Activated B cell treated with CpG ODN at 0.5 μM for 24 hours (primary cell): ENCODE measurements around the gene NGLY1. TPM values are rescaled to one million over a fixed set of nuclear protein-coding genes. Genes with fewer than 3 reads are reported as not detected.

Experiments
- ATAC-seq: fragments of 200-7000 bp; cut with Tn5 transposase; one replicate; pipeline ENCODE4 v1.10.0; 2021; ENCODE audit warnings: low read depth, mild to moderate bottlenecking, moderate library complexity
- CTCF ChIA-PET: fragments of 350-600 bp; sonication (Branson Sonifier 250); formaldehyde crosslinking; loops from one replicate; lab custom pipeline; 2021; ENCODE audit warnings: antibody characterized with exemption; lab: Charles Lee
- POLR2A ChIA-PET: fragments of 350-600 bp; sonication (Branson Sonifier 250); formaldehyde crosslinking; loops from one replicate; lab custom pipeline; 2021; ENCODE audit warnings: antibody characterized with exemption; lab: Charles Lee
- DNase-seq: peaks from one replicate; pipeline ENCODE4 v3.0.0; 2022
- H3K27ac Mint-ChIP-seq: one replicate; pipeline ENCODE4 v1.8.0; 2020; ENCODE audit warnings: mixed read lengths
- H3K27me3 Mint-ChIP-seq: one replicate; pipeline ENCODE4 v1.8.0; 2021; ENCODE audit warnings: mixed read lengths
- H3K36me3 Mint-ChIP-seq: one replicate; pipeline ENCODE4 v1.8.0; 2021; ENCODE audit warnings: low read depth, mixed read lengths
- H3K4me1 Mint-ChIP-seq: one replicate; pipeline ENCODE4 v1.8.0; 2021; ENCODE audit warnings: mixed read lengths
- H3K4me3 Mint-ChIP-seq: one replicate; pipeline ENCODE4 v1.8.0; 2020; ENCODE audit warnings: mild to moderate bottlenecking, mixed read lengths
- H3K9me3 Mint-ChIP-seq: one replicate; pipeline ENCODE4 v1.8.0; 2020; ENCODE audit warnings: mixed read lengths
- CTCF ChIP-seq: fragments of 200-600 bp; IDR thresholded peaks from one replicate; pipeline ENCODE4 v1.8.0; 2022; ENCODE audit warnings: antibody characterized with exemption, mild to moderate bottlenecking
- intact Hi-C: fragments of 100-400 bp; cut with micrococcal nuclease; formaldehyde crosslinking; loops from one replicate; pipeline ENCODE4 v1.15.1; 2024
- total RNA-seq: library from RNA; stranded (reverse); gene quantifications from 2 replicates; pipeline ENCODE4 v1.2.3, GENCODE V29; 2022

The NGLY1 gene
- total RNA-seq, 1 donor from 2014 or later: 127 TPM

GRCh38 chr3:25817638-25818037, 34.4 kb upstream of the NGLY1 start:
- H3K27me3 Mint-ChIP-seq: peaks cover 2% of the 10 kb centered on the region
- H3K27ac Mint-ChIP-seq: no peak overlapping the region
- no peaks in the 10 kb centered on the region for H3K4me1 Mint-ChIP-seq
- ChIA-PET POLR2A (no interaction called here), CTCF (no interaction called here)
- intact Hi-C loops: no loop called here
- H3K4me3 Mint-ChIP-seq: no peak overlapping the region
- no peak for TF ChIP-seq CTCF
- H3K9me3 Mint-ChIP-seq: no peaks in the 10 kb centered on the region
- no peak for ATAC-seq
- H3K36me3 Mint-ChIP-seq: no peaks in the 10 kb centered on the region
- no peak for DNase-seq

- Mint-ChIP-seq H3K4me3 (no peak overlapping the region), H3K27ac (no peak overlapping the region), H3K9me3 (no peaks in the 10 kb centered on the region), H3K36me3 (no peaks in the 10 kb centered on the region), H3K27me3 (peaks cover under 1% of the 10 kb centered on the region), H3K4me1 (no peaks in the 10 kb centered on the region)
- ChIA-PET POLR2A (no interaction called here), CTCF (no interaction called here)
- intact Hi-C loops: no loop called here
- TF ChIP-seq CTCF: no peak
- no peak for DNase-seq
- ATAC-seq: no peak
These were observed 33.9 kb upstream of the NGLY1 start for GRCh38 chr3:25817107-25817506.

- Mint-ChIP-seq H3K4me1 (no peaks in the 10 kb centered on the region), H3K27ac (no peak overlapping the region), H3K9me3 (no peaks in the 10 kb centered on the region), H3K27me3 (no peaks in the 10 kb centered on the region), H3K36me3 (no peaks in the 10 kb centered on the region), H3K4me3 (no peak overlapping the region)
- intact Hi-C loops: no loop called here
- DNase-seq: no peak
- ATAC-seq: no peak
- CTCF ChIA-PET: no interaction called here
- TF ChIP-seq CTCF: no peak
- POLR2A ChIA-PET: no interaction called here
These were observed 29.4 kb upstream of the NGLY1 start for GRCh38 chr3:25812644-25813043.

GRCh38 chr3:25804676-25805075, 21.4 kb upstream of the NGLY1 start:
- POLR2A ChIA-PET: no interaction called here
- intact Hi-C loops: no loop called here
- H3K27me3 Mint-ChIP-seq: peaks cover 11% of the 10 kb centered on the region
- H3K27ac Mint-ChIP-seq: no peak overlapping the region
- CTCF ChIA-PET: no interaction called here
- no peaks in the 10 kb centered on the region for H3K4me1 Mint-ChIP-seq
- ATAC-seq (no peak), DNase-seq (no peak)
- no peaks in the 10 kb centered on the region for H3K9me3 Mint-ChIP-seq
- TF ChIP-seq CTCF: no peak
- H3K36me3 Mint-ChIP-seq: no peaks in the 10 kb centered on the region
- no peak overlapping the region for H3K4me3 Mint-ChIP-seq

GRCh38 chr3:25803833-25804232, 20.6 kb upstream of the NGLY1 start:
- POLR2A ChIA-PET: interaction anchor here (0.8 kb wide), 1 partner anchor 20 kb away, joined by 3 read pairs; the partner anchor contains the start of gene NGLY1
- Mint-ChIP-seq H3K4me1 (no peaks in the 10 kb centered on the region), H3K9me3 (no peaks in the 10 kb centered on the region), H3K4me3 (no peak overlapping the region), H3K27ac (no peak overlapping the region), H3K36me3 (no peaks in the 10 kb centered on the region), H3K27me3 (peaks cover 11% of the 10 kb centered on the region)
- CTCF ChIA-PET: interaction anchor here (0.9 kb wide), 1 partner anchor 11 kb away, joined by 3 read pairs; no protein-coding TSS in a partner anchor
- no peak for DNase-seq
- intact Hi-C loops: no loop called here
- ATAC-seq: no peak
- TF ChIP-seq CTCF: no peak
